NCI-H128 (cell line): ENCODE measurements around the gene ATP2B2.

Source experiments
- DNase-seq: peaks from one replicate; lab custom pipeline; 2025; ENCODE audit not compliant: unreplicated experiment; lab: John Stamatoyannopoulos, UW

The ATP2B2 gene

DNA sequence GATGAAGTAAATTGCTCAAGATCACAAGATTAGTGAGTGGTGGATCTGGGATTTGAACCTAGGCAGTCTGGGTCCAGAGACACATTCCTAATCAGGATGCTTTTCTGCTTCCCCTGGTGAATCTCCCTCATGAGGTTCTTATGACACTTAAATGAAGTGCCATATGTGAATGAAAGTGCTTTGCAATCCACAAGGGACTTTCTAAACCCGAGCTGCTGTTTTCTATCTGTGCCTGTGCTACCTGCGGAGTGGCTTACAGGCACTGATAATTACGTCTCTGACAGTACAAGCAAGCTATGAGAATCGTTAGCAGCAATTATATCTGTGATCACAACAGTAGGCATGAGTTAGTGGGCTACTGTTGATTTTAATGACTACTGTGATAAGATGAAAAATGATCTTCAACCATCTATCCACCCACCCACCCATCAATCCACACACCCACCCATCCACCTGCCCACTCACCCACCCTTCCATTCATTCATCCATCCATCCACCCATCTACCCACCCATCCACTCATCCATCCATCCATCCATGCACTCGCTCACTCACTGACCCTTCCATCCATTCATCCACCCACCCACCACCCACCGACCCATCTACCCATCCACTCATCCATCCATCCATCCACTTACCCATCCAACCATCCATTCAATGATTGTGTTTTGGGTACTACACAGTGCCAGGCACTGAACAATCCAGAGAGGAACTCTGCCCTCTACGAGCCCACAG is 51.8 kb downstream of the ATP2B2 start:
- DNase-seq: no peak

DNA sequence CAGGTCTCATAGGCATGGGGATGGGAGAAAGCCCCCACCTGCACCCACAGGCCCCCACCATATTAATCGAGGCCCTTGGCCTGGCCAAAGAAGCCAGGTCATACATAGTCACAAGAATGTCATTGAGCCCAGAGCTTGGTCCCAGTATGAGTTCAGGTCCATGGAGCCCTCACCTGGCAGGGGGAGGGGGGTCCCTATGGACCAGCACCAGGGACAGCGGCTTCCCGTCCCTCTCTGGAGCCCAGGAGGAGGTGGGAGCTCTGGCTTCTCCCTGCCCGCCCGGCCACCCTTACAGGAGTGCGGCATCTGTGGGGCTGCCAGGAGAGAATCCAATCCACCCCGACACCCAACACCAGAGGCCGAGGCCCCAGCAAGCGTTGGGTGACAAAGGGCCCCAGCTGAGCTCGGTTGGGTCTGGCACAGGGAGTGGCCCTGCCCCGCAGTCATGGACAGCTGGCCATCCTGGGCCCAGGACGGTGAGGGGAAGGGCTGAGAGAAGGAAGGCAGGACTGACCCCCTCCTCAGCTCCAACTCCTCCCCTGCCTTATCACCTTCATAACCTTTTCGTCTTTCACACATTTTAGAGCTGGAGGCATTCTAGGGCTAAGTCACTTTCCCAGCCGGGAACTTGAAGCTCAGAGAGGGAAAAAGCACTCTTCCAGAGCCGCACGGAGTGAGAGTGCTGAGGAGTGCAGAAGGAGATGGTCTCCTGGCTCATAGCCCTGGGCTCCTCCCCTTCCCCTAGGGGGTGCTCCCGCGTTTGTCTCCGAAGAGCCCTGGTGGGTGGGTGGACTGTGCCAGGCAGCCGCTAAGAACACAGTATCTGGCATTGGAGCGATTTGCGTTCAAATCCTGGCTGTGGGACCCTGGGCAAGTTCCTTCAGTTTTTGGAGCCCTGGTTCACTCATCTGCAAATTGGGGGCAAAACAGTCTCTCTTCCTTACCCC is 54.6 kb downstream of the ATP2B2 start:
- DNase-seq: no peak

DNA sequence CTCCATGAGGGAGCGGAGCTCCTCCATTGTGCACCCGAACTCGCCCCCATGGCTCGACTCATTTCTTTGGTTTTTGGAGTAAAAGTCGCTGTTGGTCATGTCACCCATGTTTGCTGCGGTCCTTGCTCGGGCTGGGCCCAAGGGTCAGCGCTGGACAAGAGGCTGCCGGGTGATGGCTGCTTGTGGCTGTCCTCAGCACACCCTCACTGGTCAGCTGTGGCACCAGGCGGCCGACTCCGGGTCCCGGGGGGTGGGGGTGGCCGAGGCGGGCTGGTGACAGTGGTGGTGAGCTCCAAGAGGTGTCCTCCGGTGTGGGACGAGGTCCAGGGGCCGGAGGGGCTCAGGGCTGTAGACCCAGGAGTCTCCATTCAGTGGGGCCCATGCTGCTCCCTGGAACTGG is 56.0 kb downstream of the ATP2B2 start:
- no peak for DNase-seq

- no peak for DNase-seq
Observed at GRCh38 chr3:10448544-10448943, 56.8 kb downstream of the ATP2B2 start.

DNA sequence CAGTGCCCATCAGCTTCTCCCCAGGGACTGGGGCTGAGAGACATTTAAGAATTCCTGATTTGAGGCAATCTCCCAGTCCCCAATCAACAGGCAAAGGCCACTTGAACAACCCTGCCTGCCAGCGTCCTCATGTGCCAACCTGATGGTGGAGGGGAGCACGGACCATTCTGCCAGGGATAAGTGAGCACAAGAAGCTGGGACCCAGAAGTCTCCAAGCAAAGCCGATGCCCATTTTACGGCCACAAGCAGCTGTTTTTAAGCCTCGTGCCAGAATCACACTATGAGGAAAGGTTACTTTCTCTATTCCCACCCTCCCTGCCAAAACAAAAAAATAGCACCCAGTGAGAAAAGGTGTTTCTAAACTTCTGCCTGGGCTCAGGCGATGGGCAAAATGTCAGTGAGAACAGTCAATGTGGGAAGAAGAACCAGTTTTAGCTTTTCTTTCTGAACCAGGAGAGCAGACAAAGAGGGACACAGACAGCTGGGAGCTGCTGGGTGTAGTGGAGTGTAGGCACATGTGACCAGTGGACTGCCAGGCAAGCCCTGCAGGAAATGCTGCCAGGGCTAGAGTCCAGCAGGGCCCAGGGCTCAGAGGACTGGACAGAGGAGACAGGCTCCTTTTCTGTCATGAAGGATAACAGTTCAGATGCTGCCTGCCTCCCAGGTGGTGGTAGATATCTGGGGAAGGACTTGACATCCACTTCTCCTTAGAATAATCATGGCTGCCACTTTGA is 57.7 kb downstream of the ATP2B2 start:
- no peak for DNase-seq

DNA sequence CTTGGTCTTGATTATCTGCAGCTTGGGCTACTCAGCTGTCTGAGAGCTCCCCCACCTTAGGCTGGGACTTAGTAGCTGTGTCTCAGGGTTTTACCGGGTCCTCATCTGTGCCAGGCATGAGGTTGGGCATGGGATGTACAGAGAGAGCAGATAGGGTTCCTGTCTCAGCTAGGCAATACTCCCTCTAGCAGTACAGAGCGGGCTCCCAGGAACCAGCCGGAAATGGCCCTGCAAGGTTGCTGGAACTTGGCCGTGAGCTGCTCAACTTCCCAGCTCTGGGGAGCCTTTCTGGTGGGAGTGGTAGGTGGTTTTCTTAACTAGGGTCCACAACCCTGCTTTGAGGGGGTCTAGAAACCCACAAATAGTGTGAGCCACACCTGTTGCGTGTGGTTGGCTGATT is 58.3 kb downstream of the ATP2B2 start:
- no peak for DNase-seq

GRCh38 chr3:10445561-10446175 is 59.7 kb downstream of the ATP2B2 start:
- DNase-seq: no peak

- DNase-seq: no peak
Observed at GRCh38 chr3:10444511-10444910, 60.9 kb downstream of the ATP2B2 start.

DNA sequence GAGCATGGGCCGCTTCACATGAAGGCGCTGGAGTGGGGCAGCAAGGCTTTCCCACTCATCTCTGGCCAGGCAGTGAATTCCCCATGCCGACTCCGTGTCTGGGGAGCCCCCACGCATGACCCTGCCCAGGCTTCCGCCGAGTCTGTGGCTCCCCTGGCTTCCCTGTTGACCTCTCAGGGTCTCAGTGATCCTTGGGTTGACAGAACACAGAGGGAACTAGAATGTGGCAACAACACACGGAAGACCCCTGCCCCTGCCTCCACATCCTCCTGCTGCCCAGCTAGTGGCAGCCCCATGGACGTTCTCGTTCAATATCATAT is 61.3 kb downstream of the ATP2B2 start:
- no peak for DNase-seq

- DNase-seq: no peak
Observed at GRCh38 chr3:10443272-10444109, 61.9 kb downstream of the ATP2B2 start.

DNA sequence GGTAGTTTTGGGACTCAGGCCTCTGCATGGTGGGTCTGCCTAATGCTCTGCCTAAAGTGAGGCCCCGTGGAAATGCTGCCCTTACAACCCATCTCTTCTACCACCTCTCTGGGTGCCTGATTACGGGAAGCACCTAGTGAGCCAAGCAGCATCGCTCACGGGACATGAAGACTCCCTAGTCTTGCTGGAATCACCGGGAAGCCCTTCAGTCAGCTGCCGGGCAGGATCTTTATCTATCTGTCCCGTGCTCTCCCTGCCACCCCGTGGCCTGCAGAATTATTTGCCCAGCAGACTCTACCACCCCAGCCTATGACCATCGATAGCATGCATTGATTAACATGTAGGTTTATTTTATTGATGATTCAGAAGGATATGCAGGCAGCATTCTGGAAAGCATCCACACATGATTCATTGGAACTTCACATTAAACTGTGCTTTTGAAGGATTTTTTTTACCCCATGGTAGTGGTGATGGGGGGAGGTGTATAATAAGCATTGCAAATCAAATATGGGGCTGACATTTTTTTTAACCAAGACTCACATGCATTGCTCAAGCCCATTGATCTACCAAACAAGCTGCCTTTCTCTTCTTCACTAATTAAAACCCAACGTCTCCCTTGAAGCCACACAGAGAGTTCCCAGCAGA is 63.1 kb downstream of the ATP2B2 start:
- no peak for DNase-seq

GRCh38 chr3:10440684-10441083 is 64.7 kb downstream of the ATP2B2 start:
- DNase-seq: no peak

- no peak for DNase-seq
Observed at GRCh38 chr3:10438902-10439610, 66.3 kb downstream of the ATP2B2 start.

DNA sequence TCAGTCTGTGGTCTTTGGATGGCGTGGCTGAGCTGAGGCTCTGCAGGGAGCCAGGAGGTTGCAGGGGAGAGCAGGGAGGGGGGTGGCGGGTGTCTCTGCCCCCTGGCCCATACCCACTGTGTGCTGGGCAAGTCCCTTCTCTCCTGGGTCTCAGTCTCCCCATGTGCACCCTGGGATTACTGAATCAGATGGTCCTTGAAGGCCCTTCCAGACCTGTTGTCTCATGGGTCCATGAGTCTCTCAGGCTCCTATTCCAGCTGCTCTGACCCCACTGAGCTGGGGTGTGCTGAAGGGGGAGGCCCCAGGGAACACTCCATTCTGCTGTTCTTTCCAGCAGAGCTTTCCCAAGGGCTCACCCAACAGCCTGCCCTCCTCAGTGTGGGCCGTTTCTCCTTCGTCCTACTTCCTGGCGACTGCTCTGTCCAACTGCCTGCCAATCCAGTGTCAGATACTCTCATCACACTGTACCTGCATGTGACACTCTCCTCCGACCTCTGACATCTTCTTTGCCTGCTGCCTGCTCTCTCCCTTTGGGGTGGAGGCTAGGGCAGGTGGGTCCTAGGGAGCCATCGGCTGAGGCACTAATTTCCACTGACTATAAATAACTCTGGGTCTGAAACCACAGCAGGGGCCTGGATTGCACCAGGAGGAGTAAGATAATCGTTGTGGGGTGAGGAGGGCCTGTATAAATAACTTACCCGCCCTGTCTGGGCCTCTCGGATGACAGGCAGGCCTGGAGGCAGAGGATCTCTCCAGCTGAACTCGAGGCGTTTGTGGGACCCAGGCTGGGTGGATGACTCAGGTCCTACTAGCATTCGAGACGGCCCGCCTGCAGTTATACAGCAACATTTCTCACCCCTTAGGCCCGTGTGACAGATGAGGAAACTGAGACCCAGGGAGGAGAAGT is 67.1 kb downstream of the ATP2B2 start:
- no peak for DNase-seq

- DNase-seq: no peak
Observed at GRCh38 chr3:10437272-10437994, 68.0 kb downstream of the ATP2B2 start.

GRCh38 chr3:10435850-10436249 is 69.5 kb downstream of the ATP2B2 start:
- no peak for DNase-seq

DNA sequence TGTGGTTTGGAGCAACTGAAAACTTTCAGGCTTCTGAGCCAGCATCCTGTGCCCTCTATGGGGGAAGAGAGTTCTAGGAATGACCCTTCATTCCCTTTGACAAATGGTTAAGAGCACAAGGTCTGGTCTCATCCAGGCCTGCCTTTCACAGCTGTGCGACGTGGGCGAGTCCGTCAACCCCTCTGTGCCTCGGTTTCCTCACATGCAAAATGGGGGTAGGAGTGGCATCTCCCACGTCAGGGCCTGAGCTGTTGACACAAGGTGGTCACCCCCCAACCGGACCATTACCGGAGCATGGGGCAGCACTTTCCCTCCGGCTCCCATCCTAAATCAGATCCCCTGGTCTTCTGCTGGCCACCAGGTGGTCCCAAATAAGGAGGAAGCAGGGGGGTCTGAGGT is 70.4 kb downstream of the ATP2B2 start:
- DNase-seq: no peak
